PC-9 (cell line): ENCODE measurements around the gene RRAGC. TPM values are rescaled to one million over a fixed set of nuclear protein-coding genes. Genes with fewer than 3 reads are reported as not detected.

Experiments
- Bru-seq: library from RNA; stranded (reverse); fragments of 400-500 nt; gene quantifications from one replicate; lab custom pipeline; 2021; lab: Mats Ljungman, UMichigan
- BruChase-seq, 2 experiments: library from RNA; stranded (reverse); fragments of 400-500 nt; gene quantifications; one replicate each; lab custom pipeline; 2021; lab: Mats Ljungman, UMichigan
- BruUV-seq: library from RNA; stranded (reverse); fragments of 400-500 nt; replicated peaks from 2 replicates; lab custom pipeline; 2021; lab: Mats Ljungman, UMichigan
- CTCF ChIA-PET: fragments of 300-600 bp; sonication (Branson Sonifier 250); formaldehyde crosslinking; loops from one replicate; lab custom pipeline; 2022; ENCODE audit warnings: antibody characterized with exemption; lab: Charles Lee
- POLR2A ChIA-PET: fragments of 300-600 bp; sonication (Branson Sonifier 250); formaldehyde crosslinking; loops from one replicate; lab custom pipeline; 2022; ENCODE audit warnings: antibody characterized with exemption; ENCODE audit not compliant: unreplicated experiment; lab: Charles Lee
- DNase-seq, 2 experiments: peaks; one replicate each; pipeline versions ENCODE4 v3.0.0 to v3.0.0-alpha.2; 2015 to 2022; ENCODE audit warnings: mixed read lengths in 1 of 2
- H2AFZ ChIP-seq: fragments of 200-600 bp; sonication (generic); 2 replicates; pipeline ENCODE4 v1.8.1; 2017; ENCODE audit warnings: antibody characterized with exemption
- H3F3A ChIP-seq: fragments of 200-600 bp; sonication (generic); 2 replicates; pipeline ENCODE4 v1.8.1; 2017; ENCODE audit warnings: antibody characterized with exemption, mild to moderate bottlenecking, low read depth; ENCODE audit not compliant: insufficient read depth
- H3K27ac ChIP-seq: fragments of 200-600 bp; sonication (generic); 2 replicates; pipeline ENCODE4 v1.6.1; 2016; ENCODE audit warnings: mixed run types
- H3K27me3 ChIP-seq: fragments of 200-600 bp; sonication (generic); 2 replicates; pipeline ENCODE4 v1.6.1; 2016; ENCODE audit warnings: low read depth, mixed run types; ENCODE audit not compliant: insufficient read depth
- H3K36me3 ChIP-seq: fragments of 200-600 bp; sonication (generic); 2 replicates; pipeline ENCODE4 v1.6.1; 2016; ENCODE audit warnings: low read depth, mixed run types
- H3K4me1 ChIP-seq: fragments of 200-600 bp; sonication (generic); replicated peaks from 2 replicates; pipeline ENCODE4 v1.6.1; 2016; ENCODE audit warnings: mixed run types; ENCODE audit not compliant: insufficient read depth
- H3K4me2 ChIP-seq: fragments of 200-600 bp; sonication (generic); 2 replicates; pipeline ENCODE4 v1.6.1; 2017; ENCODE audit warnings: mixed run types
- H3K4me3 ChIP-seq: fragments of 200-600 bp; sonication (generic); 2 replicates; pipeline ENCODE4 v1.6.1; 2016; ENCODE audit warnings: mixed run types
- H3K79me2 ChIP-seq: fragments of 200-600 bp; sonication (generic); 2 replicates; pipeline ENCODE4 v1.6.1; 2017; ENCODE audit warnings: low read depth, mixed run types
- H3K9me2 ChIP-seq: fragments of 200-600 bp; sonication (generic); 2 replicates; pipeline ENCODE4 v1.8.1; 2017; ENCODE audit warnings: mild to moderate bottlenecking; ENCODE audit not compliant: insufficient read depth
- H3K9me3 ChIP-seq: fragments of 200-600 bp; sonication (generic); 2 replicates; pipeline ENCODE4 v1.8.1; 2016; ENCODE audit warnings: low read depth; ENCODE audit not compliant: insufficient read depth
- H4K20me1 ChIP-seq: fragments of 200-600 bp; sonication (generic); 2 replicates; pipeline ENCODE4 v1.8.1; 2017; ENCODE audit not compliant: insufficient read depth
- CTCF ChIP-seq: fragments of 200-600 bp; sonication (generic); conservative IDR thresholded peaks from 2 replicates; pipeline ENCODE4 v1.6.1; 2017; ENCODE audit warnings: mixed run types, antibody characterized with exemption, mild to moderate bottlenecking, moderate library complexity
- EZH2 ChIP-seq: fragments of 200-600 bp; sonication (generic); IDR thresholded peaks from 2 replicates; pipeline ENCODE4 v1.8.0; 2017; ENCODE audit warnings: antibody characterized with exemption, low read depth
- intact Hi-C: fragments of 100-400 bp; cut with micrococcal nuclease; formaldehyde crosslinking; loops from one replicate; pipeline ENCODE4 v1.10.0; 2022; ENCODE audit not compliant: unreplicated experiment
- long read RNA-seq: library from polyadenylated mRNA; stranded (forward); transcript quantifications from one replicate; pipeline ENCODE4 v2.0.0, GENCODE V29; 2022
- total RNA-seq: library from RNA; stranded (reverse); gene quantifications from 2 replicates; pipeline ENCODE4 v1.2.3, GENCODE V29; 2021

RRAGC gene
- total RNA-seq (22.1 and 33.0 TPM in 2 replicates), Bru-seq, nascent RNA (percentile 70 among the genes with signal in this experiment), BruChase-seq, experiment 1, labeled RNA remaining after a 2-hour chase (percentile 97 among the genes with signal in this experiment), BruChase-seq, experiment 2, labeled RNA remaining after a 6-hour chase (percentile 97 among the genes with signal in this experiment)
- long read RNA-seq, transcript RRAGC-201 (7 exons, 2,732 nt), result major isoform, 7 of 67 reads
- long read RNA-seq, partial matches to known transcripts, result 10 of 67 reads
- long read RNA-seq, other reads (novel, unspliced or antisense), result 50 of 67 reads

- DNase-seq, result peak; percentile 92 to 100
- TF ChIP-seq CTCF, result no peak
- peaks cover 27% of the 10 kb centered on the region for H3K79me2 ChIP-seq
- H3F3A ChIP-seq, result peaks cover 32% of the 10 kb centered on the region
- H2AFZ ChIP-seq, result peak within 1 kb of the TSS; percentile 99
- peak within 1 kb of the TSS; percentile 72 for H3K4me3 ChIP-seq
- no peaks in the 10 kb centered on the region for H3K27me3 ChIP-seq
- BruUV-seq, result TSS peak; percentile 63
- H3K4me1 ChIP-seq, result peaks cover 23% of the 10 kb centered on the region
- H3K4me2 ChIP-seq, result peak within 1 kb of the TSS; percentile 85
- CTCF ChIA-PET, result interaction anchor here (0.5 to 0.7 kb wide), 4 partner anchors 22 to 846 kb away, joined by 3 to 7 read pairs (median 4); no protein-coding TSS in a partner anchor
- peaks cover 32% of the 10 kb centered on the region for H3K36me3 ChIP-seq
- POLR2A ChIA-PET, result interaction anchor here (0.6 to 1.0 kb wide), 4 partner anchors 82 to 642 kb away, joined by 3 to 6 read pairs (median 4); partner anchors contain the start of genes NDUFS5 and RHBDL2
- H3K9me3 ChIP-seq, result no peaks in the 10 kb centered on the region
- peaks cover 8% of the 10 kb centered on the region for H4K20me1 ChIP-seq
- peak within 1 kb of the TSS; percentile 59 for H3K27ac ChIP-seq
- no peaks in the 10 kb centered on the region for H3K9me2 ChIP-seq
- intact Hi-C loops, result loop anchor here (1.0 kb wide), 4 partner anchors 99 to 232 kb away; partner anchors contain the start of genes AKIRIN1 and NDUFS5
These were observed at the start of gene RRAGC for GRCh38 chr1:38859561-38860453. RRAGC (minus strand) TSS chr1:38859772; CDS start chr1:38859646, 126 bp downstream.

- intact Hi-C loops, result no loop called here
- Histone ChIP-seq H2AFZ (no peak overlapping the region), H3K36me3 (no peaks in the 10 kb centered on the region), H3K9me2 (no peaks in the 10 kb centered on the region), H3K9me3 (no peaks in the 10 kb centered on the region), H4K20me1 (no peaks in the 10 kb centered on the region), H3K27ac (no peak overlapping the region), H3K79me2 (no peaks in the 10 kb centered on the region), H3K4me1 (no peaks in the 10 kb centered on the region), H3K4me2 (no peak overlapping the region), H3K27me3 (no peaks in the 10 kb centered on the region), H3K4me3 (no peak overlapping the region), H3F3A (no peaks in the 10 kb centered on the region)
- BruUV-seq, result no TSS peak
- ChIA-PET POLR2A (no interaction called here), CTCF (no interaction called here)
- DNase-seq, result no peak
- TF ChIP-seq CTCF, result no peak
These were observed 49.2 kb upstream of the RRAGC start for GRCh38 chr1:38908821-38909220.

- TF ChIP-seq CTCF (no peak), EZH2 (no peak)
- Histone ChIP-seq H3K27me3 (no peaks in the 10 kb centered on the region), H2AFZ (no peak overlapping the region), H4K20me1 (no peaks in the 10 kb centered on the region), H3K4me2 (no peak overlapping the region), H3K79me2 (no peaks in the 10 kb centered on the region), H3K9me2 (no peaks in the 10 kb centered on the region), H3F3A (no peaks in the 10 kb centered on the region), H3K27ac (no peak overlapping the region), H3K4me1 (no peaks in the 10 kb centered on the region), H3K36me3 (no peaks in the 10 kb centered on the region), H3K9me3 (no peaks in the 10 kb centered on the region), H3K4me3 (no peak overlapping the region)
- DNase-seq, result no peak
- BruUV-seq, result no TSS peak
- ChIA-PET CTCF (no interaction called here), POLR2A (no interaction called here)
- intact Hi-C loops, result no loop called here
These were observed 46.4 kb upstream of the RRAGC start for GRCh38 chr1:38905985-38906384.
